SKM-1 (cell line): ENCODE data around the gene PTGIR.

Experiments used
- DNase-seq: peaks from one replicate; lab custom pipeline; 2025; ENCODE audit not compliant: unreplicated experiment; lab: John Stamatoyannopoulos, UW

The PTGIR gene

DNA sequence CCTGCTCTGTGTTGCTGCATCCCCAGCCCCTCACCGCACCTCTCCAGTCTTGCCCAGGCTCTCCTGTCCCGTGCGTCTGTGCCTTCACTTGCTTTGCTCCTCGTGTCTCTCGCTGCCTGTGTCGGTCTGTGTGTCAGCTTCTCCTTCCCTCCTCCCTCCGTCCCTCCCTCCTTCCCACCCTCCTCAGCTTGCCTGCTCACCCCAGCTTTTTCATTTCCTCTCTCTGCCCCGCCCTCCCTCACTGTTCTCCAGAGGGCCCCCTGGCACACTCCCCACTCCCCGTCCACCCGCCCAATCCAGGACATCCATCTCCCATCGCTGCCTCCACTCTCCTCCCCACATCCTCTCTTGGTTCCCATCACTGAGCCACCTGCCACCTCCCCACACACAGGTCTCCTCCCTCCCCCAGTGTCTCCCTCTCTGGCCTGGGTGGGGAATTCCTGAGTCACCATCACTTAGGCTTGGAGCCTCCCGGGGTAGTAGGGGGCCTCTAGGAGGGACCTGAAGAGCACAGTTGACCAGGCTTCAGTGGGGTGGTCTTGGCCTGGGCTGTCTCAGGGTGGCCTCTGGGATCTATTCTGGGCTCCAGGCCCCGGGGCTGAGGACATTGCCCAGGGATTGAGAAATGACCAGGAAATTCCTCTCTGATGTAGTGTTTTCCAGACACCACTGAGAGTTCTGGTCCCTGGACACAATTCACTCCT lies at the start of gene PTGIR:
Gene PTGIR (minus strand): TSS at position 132 of the 704 bp plus-strand sequence. CDS start 864 bp downstream, outside the sequence.
- no peak for DNase-seq

- DNase-seq: no peak
Observed at GRCh38 chr19:46670813-46671212, 45.9 kb upstream of the PTGIR start.

GRCh38 chr19:46668662-46669061 lies 43.8 kb upstream of the PTGIR start:
- DNase-seq: no peak

DNA sequence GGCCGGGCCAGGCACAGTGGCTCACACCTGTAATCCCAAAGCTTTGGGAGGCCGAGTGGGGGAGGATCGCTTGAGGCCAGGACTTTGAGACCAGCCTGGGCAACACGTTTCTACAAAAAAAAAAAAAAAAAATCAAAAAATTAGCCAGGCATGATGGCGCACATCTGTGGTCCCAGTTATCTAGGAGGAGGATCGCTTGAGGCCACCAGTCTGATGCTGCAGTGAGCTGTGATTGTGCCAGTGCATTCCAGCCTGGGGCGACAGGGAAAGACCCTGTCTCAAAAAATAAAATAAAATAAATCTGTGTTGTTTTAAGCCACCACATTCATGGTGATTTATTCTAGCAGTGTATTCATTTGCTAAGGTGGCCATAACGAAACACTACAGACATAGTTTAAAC lies 40.2 kb upstream of the PTGIR start:
- DNase-seq: no peak

DNA sequence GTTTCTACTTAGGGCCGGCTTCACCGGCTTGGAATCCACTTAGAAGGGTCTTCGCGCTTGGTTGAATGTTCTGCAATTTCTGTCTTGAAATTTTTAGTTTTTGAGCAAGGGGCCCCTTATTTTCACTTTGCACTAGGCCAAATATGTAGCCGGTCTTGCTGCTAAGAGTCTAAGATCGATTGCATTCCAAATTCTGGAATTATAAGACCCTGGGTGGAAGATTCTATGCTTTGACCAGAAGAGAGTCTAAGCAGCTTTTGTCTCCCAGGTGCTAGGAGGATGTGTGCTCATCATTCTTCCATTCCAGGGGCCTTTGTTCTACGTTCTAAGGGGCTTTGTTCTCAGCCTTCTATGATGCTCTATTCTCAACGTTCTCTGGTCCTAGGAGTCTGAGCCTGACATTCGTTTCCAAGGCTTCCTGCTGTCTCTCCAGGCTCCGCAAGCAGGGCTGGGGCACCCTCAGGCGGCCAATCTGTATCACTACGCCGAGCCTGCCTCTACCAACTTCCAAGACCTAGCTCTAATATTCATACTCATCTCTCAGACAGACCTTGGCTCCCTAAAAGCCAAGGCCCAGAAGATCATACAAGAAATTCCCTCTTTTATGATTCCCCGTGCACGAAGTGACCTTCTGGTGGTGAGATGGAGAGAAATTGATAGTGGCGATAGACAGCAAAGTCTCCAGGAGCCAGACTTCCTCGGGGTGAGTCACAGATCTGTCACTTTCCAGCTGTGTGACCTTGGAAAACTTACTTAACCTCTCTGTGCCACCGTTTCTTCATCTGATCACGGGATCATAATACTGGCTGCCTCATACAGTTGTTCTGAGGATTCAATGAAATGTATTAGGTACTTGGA lies 37.1 kb upstream of the PTGIR start:
- no peak for DNase-seq

DNA sequence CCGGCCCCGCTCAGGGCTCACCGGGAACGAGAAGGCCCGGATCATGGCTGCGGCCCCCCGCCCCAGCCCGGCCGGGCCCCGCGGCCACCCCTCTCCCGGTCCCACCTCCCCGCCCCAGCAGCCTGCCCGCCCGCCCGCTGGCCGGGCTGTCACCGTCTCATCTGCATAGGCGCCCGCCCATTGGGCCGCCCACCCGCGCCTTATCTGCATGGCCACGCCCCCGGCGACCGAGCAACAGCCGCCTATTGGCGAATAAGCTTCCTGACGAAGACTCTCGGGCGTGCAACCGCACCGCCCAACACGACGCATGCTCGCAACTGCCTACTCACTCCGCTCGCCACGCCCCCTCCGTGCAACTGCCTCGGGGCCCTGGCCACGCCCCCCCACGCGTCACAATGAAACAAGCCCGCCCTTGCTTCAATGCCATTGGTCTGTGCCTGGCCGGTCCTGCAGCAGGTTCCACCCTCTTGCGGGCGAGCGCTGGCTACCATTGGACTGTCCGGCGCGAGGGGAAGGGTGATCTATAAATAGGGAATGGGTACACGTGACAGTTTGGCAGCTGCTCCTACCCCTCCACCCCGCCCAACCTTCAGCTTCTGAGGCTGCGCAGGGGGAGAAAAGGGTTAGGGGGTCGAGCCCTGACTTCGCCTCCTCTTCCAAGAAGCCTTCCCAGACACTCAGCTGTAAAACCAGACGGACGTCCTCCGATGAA lies 36.3 kb upstream of the PTGIR start, which contains the start of gene DACT3:
Gene DACT3 (minus strand): TSS at position 163 of the 712 bp plus-strand sequence. CDS start 118 bp downstream, at position 45.
- DNase-seq: peak; percentile 87

DNA sequence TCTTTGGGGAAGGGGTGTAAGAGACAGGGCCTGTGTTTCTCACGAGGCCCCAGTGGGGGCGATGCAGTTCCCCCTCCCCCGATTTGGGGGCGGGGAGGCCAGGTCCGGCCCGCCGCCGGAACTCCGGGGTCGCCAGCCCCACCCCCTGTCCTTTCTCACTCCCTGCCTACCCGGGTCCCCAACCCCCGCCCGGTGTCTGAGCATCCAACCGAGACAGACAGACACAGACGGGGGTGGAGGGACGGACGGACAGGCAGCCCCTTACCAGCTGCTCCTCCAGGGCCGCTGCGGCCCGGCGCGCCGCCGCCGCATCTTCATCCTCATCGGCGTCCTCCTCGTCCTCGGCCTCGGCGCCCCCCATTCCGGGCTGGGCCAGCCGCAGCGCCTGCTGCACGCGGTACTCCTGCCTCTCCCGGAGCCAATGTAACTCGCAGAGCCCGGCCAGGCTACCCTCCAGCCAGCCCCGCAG lies 35.7 kb upstream of the PTGIR start:
- DNase-seq: no peak

GRCh38 chr19:46660008-46660517 lies 35.2 kb upstream of the PTGIR start:
- no peak for DNase-seq

GRCh38 chr19:46659151-46660007 lies 34.5 kb upstream of the PTGIR start:
- no peak for DNase-seq

DNA sequence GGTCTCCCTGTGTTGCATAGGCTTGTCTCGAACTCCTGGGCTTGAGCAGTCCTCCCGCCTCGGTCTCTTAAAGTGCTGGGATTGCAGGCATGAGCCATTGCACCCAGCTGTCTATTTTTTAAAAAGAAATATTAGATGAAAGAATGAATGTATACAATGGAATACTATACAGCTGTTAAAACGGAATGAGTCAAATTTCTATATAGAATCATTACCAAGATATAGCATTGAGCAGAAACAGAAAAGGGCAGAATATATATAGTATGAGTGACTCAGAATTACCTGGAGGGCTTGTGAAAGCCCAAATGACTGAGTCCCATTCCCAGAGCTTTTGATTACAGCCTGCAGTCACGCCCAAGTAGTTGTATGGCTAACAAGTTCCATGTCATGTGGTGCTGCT lies 31.7 kb upstream of the PTGIR start:
- DNase-seq: no peak

DNA sequence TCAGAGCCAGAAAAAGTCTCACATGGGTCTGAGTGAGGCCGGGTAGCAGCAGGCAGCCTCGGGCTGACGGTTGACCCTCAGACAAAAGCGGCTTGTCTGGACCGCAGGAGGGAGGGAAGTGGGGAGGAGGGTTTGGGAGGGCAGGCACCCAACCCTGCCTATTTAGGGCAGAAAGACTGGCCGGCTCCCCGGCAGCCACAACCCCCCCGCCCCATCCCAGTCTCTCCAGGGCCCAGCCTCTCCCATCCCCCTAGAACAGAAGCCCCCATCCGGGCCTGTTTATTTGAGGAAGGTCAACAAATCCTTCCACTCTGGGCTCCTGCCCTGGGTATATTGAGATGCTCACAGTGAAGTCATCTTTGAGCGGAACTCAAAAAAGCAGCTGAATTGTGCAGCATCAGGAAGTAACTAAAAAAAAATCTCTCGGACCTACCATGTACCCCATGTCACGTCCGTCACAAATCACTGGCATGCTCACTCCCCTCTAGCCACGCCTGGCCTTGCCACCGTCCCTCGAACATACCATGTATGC lies 29.8 kb upstream of the PTGIR start:
- DNase-seq: no peak

GRCh38 chr19:46650445-46650844 lies 25.6 kb upstream of the PTGIR start:
- DNase-seq: no peak

DNA sequence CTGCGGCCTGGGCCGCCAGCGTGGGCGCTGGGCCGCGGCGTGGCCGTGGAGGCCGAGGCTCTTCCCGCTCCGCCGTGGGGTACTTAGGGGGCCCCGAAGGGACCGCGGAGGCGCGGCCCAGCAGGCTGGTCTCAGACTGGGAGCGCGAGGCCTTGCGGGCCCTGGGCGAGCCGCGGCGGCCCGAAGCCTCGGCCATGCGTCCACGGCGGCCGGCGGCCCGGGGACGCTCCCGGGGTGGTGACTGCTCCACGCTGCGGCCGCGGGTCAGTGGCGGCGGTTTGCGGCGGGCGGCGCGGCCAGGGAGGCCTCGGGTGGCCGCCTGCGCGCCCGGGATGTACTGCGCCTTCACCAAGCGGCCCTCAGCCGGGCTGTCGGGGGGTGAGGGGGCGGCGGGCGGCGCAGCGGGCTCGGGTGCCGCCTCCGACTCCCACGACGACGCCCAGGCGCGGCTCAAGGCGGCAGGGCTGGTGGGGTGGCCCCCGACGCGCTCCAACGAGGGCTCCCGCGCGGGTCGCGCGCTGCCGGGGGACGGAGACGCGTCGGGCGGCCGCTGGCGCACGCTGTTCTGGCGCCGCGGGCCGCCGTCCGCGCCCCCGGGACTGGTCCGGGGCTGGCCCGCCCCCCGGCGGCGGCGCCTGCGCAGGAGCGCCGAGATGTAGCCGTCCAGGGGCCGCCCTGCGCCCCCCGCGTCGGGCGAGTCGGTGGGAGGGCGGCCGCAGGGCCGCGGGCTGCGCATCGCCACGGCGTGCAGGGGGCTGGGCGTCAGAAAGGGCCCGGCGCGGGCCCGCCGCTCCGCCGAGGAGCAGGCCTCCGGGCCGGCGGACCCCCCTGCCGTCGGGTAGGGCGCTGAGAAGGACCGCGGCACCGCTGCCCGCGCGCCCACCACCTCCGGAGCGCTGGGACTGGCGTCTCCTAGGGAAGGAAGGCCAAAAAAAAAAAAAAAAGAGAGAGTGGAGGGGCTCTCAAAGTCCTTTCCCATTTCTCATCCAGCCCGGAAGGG lies 24.4 kb upstream of the PTGIR start:
- no peak for DNase-seq

- DNase-seq: no peak
Observed at GRCh38 chr19:46648060-46648960, 23.4 kb upstream of the PTGIR start.

DNA sequence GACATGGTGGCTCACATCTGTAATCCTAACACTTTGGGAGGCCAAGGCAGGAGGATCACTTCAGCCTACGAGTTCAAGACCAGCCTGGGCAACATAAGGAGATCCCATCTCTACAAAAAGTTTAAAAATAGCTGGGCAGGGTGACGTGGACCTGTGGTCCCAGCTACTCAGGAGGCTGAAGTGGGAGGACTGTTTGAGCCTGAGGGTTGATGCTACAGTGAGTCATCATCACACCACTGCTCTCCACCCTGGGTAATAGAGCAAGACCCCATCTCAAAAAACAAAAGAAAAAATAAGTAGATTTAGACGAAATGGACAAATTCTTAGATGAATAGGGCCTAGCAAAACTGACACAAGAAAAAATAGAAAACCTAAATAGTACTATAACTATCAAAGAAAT lies 21.5 kb upstream of the PTGIR start:
- no peak for DNase-seq

GRCh38 chr19:46644720-46645119 lies 19.8 kb upstream of the PTGIR start:
- DNase-seq: no peak

DNA sequence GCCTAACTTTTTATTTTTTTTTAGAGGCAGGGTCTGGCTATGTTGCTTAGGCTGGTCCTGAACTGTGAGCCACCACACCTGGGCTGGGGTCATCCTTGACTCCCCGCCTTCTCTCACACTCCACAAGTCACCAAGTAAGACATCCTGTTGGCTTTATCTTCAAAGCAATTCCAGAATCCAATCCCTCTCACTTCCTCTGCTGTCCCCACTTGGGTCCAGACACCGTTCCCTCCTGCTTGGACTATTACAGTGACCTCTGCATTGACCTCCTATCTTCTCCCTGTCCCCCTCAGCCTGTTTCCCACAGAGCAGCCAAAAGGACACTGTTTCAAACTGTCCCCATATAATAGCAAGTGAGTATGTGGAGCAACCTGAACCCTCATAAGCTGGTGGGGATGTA lies 15.8 kb upstream of the PTGIR start:
- no peak for DNase-seq
